GM18502 (cell line): ENCODE data around the gene ASB16.

Experiments used
- ATAC-seq: cut with Tn5 transposase; IDR thresholded peaks from one replicate; pipeline ENCODE4 v1.9.1; 2021; ENCODE audit warnings: mild to moderate bottlenecking; ENCODE audit not compliant: unreplicated experiment, poor library complexity

ASB16 gene

GRCh38 chr17:44186307-44187130 is 16.0 kb downstream of the ASB16 start, which contains the start of gene TMUB2:
Gene TMUB2, plus strand, starts transcription at chr17:44186972. Its CDS starts 737 bp downstream, at chr17:44187709.
- ATAC-seq = peak; percentile 86

- ATAC-seq = peak; percentile 47
These were observed 16.8 kb downstream of the ASB16 start for GRCh38 chr17:44187131-44187899.

GRCh38 chr17:44188576-44189403 is 18.3 kb downstream of the ASB16 start:
- no peak for ATAC-seq

- no peak for ATAC-seq
These were observed 20.0 kb downstream of the ASB16 start for GRCh38 chr17:44190481-44190880.

GRCh38 chr17:44191369-44191768 is 20.9 kb downstream of the ASB16 start:
- no peak for ATAC-seq

GRCh38 chr17:44191941-44192496 is 21.5 kb downstream of the ASB16 start:
- no peak for ATAC-seq

- no peak for ATAC-seq
These were observed 22.2 kb downstream of the ASB16 start for GRCh38 chr17:44192750-44193149.

- ATAC-seq = no peak
These were observed 23.0 kb downstream of the ASB16 start for GRCh38 chr17:44193326-44194084.

GRCh38 chr17:44197107-44197506 is 26.6 kb downstream of the ASB16 start:
- ATAC-seq = no peak

- no peak for ATAC-seq
These were observed 27.6 kb downstream of the ASB16 start for GRCh38 chr17:44197980-44198720.

GRCh38 chr17:44198721-44199552 is 28.4 kb downstream of the ASB16 start:
- peak; percentile 28 for ATAC-seq

- ATAC-seq = peak; percentile 65
These were observed 29.3 kb downstream of the ASB16 start, which contains the start of gene ATXN7L3 for GRCh38 chr17:44199553-44200477. Gene ATXN7L3, minus strand, starts transcription at chr17:44199884. Its CDS starts 1,814 bp downstream, at chr17:44198070.

GRCh38 chr17:44200478-44201155 is 30.1 kb downstream of the ASB16 start:
- ATAC-seq = no peak

GRCh38 chr17:44202756-44203155 is 32.3 kb downstream of the ASB16 start:
- no peak for ATAC-seq

GRCh38 chr17:44203731-44204440 is 33.4 kb downstream of the ASB16 start:
- ATAC-seq = no peak

GRCh38 chr17:44204441-44204882 is 34.0 kb downstream of the ASB16 start:
- no peak for ATAC-seq
